IMR-90 (cell line): ENCODE results near the gene PACS1. TPM values are rescaled to one million over a fixed set of nuclear protein-coding genes. Genes with fewer than 3 reads are reported as not detected.

ENCODE experiments used
- ATAC-seq: fragments of 200-7000 bp; cut with Tn5 transposase; 2 replicates; pipeline ENCODE4 v1.9.1; 2020; ENCODE audit warnings: low read depth, mild to moderate bottlenecking, moderate library complexity
- BruUV-seq: library from RNA; stranded (reverse); fragments of 400-500 nt; replicated peaks from 2 replicates; lab custom pipeline; 2021; lab: Mats Ljungman, UMichigan
- CTCF ChIA-PET: fragments of 300-600 bp; formaldehyde crosslinking; extraction: SDS; loops from one replicate; lab custom pipeline; 2021; ENCODE audit warnings: antibody characterized with exemption; lab: Yijun Ruan, JAX
- POLR2A ChIA-PET: fragments of 300-600 bp; sonication (Branson Sonifier 250); formaldehyde crosslinking; loops from one replicate; lab custom pipeline; 2022; ENCODE audit warnings: antibody characterized with exemption; ENCODE audit not compliant: unreplicated experiment; lab: Charles Lee
- DNase-seq: peaks from one replicate; pipeline ENCODE4 v3.0.0; 2013
- H2AFZ ChIP-seq: replicated peaks from 2 replicates; pipeline ENCODE3; 2013; ENCODE audit warnings: low read length, mild to moderate bottlenecking; ENCODE audit not compliant: poor library complexity
- H2AK5ac ChIP-seq: 2 replicates; pipeline ENCODE4 v1.6.1; 2013; ENCODE audit warnings: low read depth, low read length, inconsistent platforms
- H2AK9ac ChIP-seq: replicated peaks from 2 replicates; pipeline ENCODE3; 2013; ENCODE audit warnings: mild to moderate bottlenecking, low read depth, low read length, moderate library complexity; ENCODE audit not compliant: poor library complexity
- H2BK120ac ChIP-seq: 2 replicates; pipeline ENCODE4 v1.6.1; 2013; ENCODE audit warnings: low read depth, low read length, inconsistent platforms
- H2BK15ac ChIP-seq: 3 replicates; pipeline ENCODE4 v1.6.1; 2013; ENCODE audit warnings: low read depth, low read length, inconsistent platforms
- H2BK20ac ChIP-seq: 2 replicates; pipeline ENCODE4 v1.6.1; 2013; ENCODE audit warnings: low read depth, mild to moderate bottlenecking, inconsistent platforms, low read length, moderate library complexity
- H2BK5ac ChIP-seq: 2 replicates; pipeline ENCODE4 v1.6.1; 2013; ENCODE audit warnings: mild to moderate bottlenecking, low read depth, low read length, inconsistent platforms; ENCODE audit not compliant: poor library complexity, severe bottlenecking
- H3K14ac ChIP-seq: replicated peaks from 2 replicates; pipeline ENCODE4 v1.6.1; 2013; ENCODE audit warnings: low read depth, low read length, inconsistent platforms
- H3K18ac ChIP-seq: 2 replicates; pipeline ENCODE4 v1.6.1; 2013; ENCODE audit warnings: low read depth, low read length, control low read depth
- H3K23ac ChIP-seq: 2 replicates; pipeline ENCODE4 v1.6.1; 2013; ENCODE audit warnings: low read depth, low read length, inconsistent platforms
- H3K27ac ChIP-seq: 2 replicates; pipeline ENCODE4 v1.5.1; 2013; ENCODE audit warnings: mild to moderate bottlenecking, control low read depth, low read length; ENCODE audit not compliant: insufficient read depth
- H3K27me3 ChIP-seq: 2 replicates; pipeline ENCODE4 v1.6.1; 2013; ENCODE audit warnings: low read length; ENCODE audit not compliant: control insufficient read depth, insufficient read depth
- H3K36me3 ChIP-seq: 2 replicates; pipeline ENCODE4 v1.6.1; 2013; ENCODE audit warnings: low read length, mixed read lengths; ENCODE audit not compliant: control insufficient read depth, insufficient read depth
- H3K4ac ChIP-seq: 2 replicates; pipeline ENCODE4 v1.6.1; 2013; ENCODE audit warnings: low read depth, low read length, inconsistent platforms
- H3K4me1 ChIP-seq: 2 replicates; pipeline ENCODE4 v1.6.1; 2013; ENCODE audit warnings: low read length, mixed read lengths; ENCODE audit not compliant: control insufficient read depth, insufficient read depth
- H3K4me2 ChIP-seq: 2 replicates; pipeline ENCODE4 v1.6.1; 2013; ENCODE audit warnings: low read depth, mild to moderate bottlenecking, control low read depth, low read length, moderate library complexity
- H3K4me3 ChIP-seq: 2 replicates; pipeline ENCODE4 v1.5.1; 2013; ENCODE audit warnings: low read depth, mild to moderate bottlenecking, control low read depth, low read length, moderate library complexity; ENCODE audit not compliant: insufficient read depth
- H3K56ac ChIP-seq: 2 replicates; pipeline ENCODE4 v1.6.1; 2013; ENCODE audit warnings: low read length, inconsistent platforms; ENCODE audit not compliant: insufficient read depth; ENCODE audit errors: extremely low read depth
- H3K79me1 ChIP-seq, 2 experiments: 2 replicates each; pipeline ENCODE4 v1.6.1; 2013; ENCODE audit warnings: low read length in 2 of 2, inconsistent platforms in 1 of 2, low read depth in 1 of 2
- H3K9ac ChIP-seq: 2 replicates; pipeline ENCODE4 v1.6.1; 2013; ENCODE audit warnings: low read depth, low read length, control low read depth
- H3K9me1 ChIP-seq: 2 replicates; pipeline ENCODE4 v1.6.1; 2013; ENCODE audit warnings: low read length, inconsistent platforms; ENCODE audit not compliant: insufficient read depth
- H3K9me3 ChIP-seq: 2 replicates; pipeline ENCODE4 v1.6.1; 2013; ENCODE audit warnings: low read length; ENCODE audit not compliant: control insufficient read depth, insufficient read depth
- H4K20me1 ChIP-seq: 2 replicates; pipeline ENCODE4 v1.6.1; 2013; ENCODE audit warnings: low read length, inconsistent platforms; ENCODE audit not compliant: insufficient read depth
- H4K5ac ChIP-seq: 2 replicates; pipeline ENCODE4 v1.6.1; 2013; ENCODE audit warnings: mild to moderate bottlenecking, low read depth, low read length, control low read depth
- H4K8ac ChIP-seq, 2 experiments: 2 replicates each; pipeline ENCODE4 v1.6.1; 2013; ENCODE audit warnings: low read depth in 2 of 2, low read length in 2 of 2, control low read depth in 1 of 2, inconsistent platforms in 1 of 2
- H4K91ac ChIP-seq: 2 replicates; pipeline ENCODE4 v1.6.1; 2013; ENCODE audit warnings: low read depth, low read length, inconsistent platforms; ENCODE audit not compliant: insufficient read depth
- BHLHE40 ChIP-seq: fragments of 150-350 bp; IDR thresholded peaks from 2 replicates; pipeline ENCODE4 v1.6.1; 2016; ENCODE audit warnings: mild to moderate bottlenecking, low read depth, low read length
- CEBPB ChIP-seq: IDR thresholded peaks from 2 replicates; pipeline ENCODE4 v1.6.1; 2012; ENCODE audit warnings: low read depth, low read length, improper control_type of control experiment
- ELK1 ChIP-seq: fragments of 150-350 bp; IDR thresholded peaks from 2 replicates; pipeline ENCODE4 v1.6.1; 2016; ENCODE audit warnings: low read depth, mild to moderate bottlenecking, low read length, moderate library complexity, borderline replicate concordance
- MAZ ChIP-seq: IDR thresholded peaks from 2 replicates; pipeline ENCODE4 v1.6.1; 2012; ENCODE audit warnings: low read depth, mild to moderate bottlenecking, low read length, improper control_type of control experiment, moderate library complexity, borderline replicate concordance
- NFE2L2 ChIP-seq: fragments of 150-350 bp; IDR thresholded peaks from 2 replicates; pipeline ENCODE4 v1.6.1; 2016; ENCODE audit warnings: low read depth, mild to moderate bottlenecking, low read length
- RFX5 ChIP-seq: IDR thresholded peaks from 2 replicates; pipeline ENCODE4 v1.8.0; 2012; ENCODE audit warnings: low read depth, mild to moderate bottlenecking, low read length, moderate library complexity
- WGBS, 2 experiments: methylation state at CpG; one replicate each; pipeline versions ENCODE4 v1.1.5 to v1.1.7; 2013; ENCODE audit warnings: missing lambda C conversion rate in 2 of 2; ENCODE audit not compliant: insufficient read length in 1 of 2; ENCODE audit errors: extremely low coverage in 2 of 2; 5-methylcytosine and 5-hydroxymethylcytosine counted together
- dilution Hi-C: fragments of 300-500 bp; cut with HindIII; formaldehyde crosslinking; loops from one replicate; pipeline ENCODE4 v1.14.3; 2018; ENCODE audit warnings: low sequenced_read_pairs; ENCODE audit not compliant: unreplicated experiment
- in situ Hi-C: fragments of 300-500 bp; cut with MboI; formaldehyde crosslinking; loops from 3 replicates; pipeline ENCODE4 v1.14.3; 2019; ENCODE audit warnings: low sequenced_read_pairs, inconsistent platforms, mixed read lengths
- intact Hi-C: fragments of 100-400 bp; cut with micrococcal nuclease; formaldehyde crosslinking; loops from 2 replicates; pipeline ENCODE4 v1.10.0; 2022
- polyA plus RNA-seq, 3 experiments: library from polyadenylated mRNA; depleted of rRNA; stranded (reverse); fragments of >200 nt; gene quantifications; 2 replicates each; pipeline ENCODE4 v1.2.3, GENCODE V29; 2012; ENCODE audit warnings: low replicate concordance in 1 of 3
- total RNA-seq: library from RNA; depleted of rRNA; stranded (reverse); fragments of >200 nt; gene quantifications from 2 replicates; pipeline ENCODE4 v1.2.3, GENCODE V29; 2012

Gene PACS1
- total and polyA plus RNA-seq, 2 of the 4 experiments (the other 2 are of a cell fraction), result 7.3 to 32.0 TPM

- DNase-seq (no peak), ATAC-seq (no peak)
- H3K14ac ChIP-seq, result no peak overlapping the region
- H4K8ac ChIP-seq, result no peak overlapping the region
- no TSS peak for BruUV-seq
- H4K5ac ChIP-seq, result no peak overlapping the region
- no peak overlapping the region for H4K91ac ChIP-seq
- no peak overlapping the region for H3K27ac ChIP-seq
- no peak overlapping the region for H2BK120ac ChIP-seq
- in situ Hi-C loops, result no loop called here
- ChIA-PET CTCF (no interaction called here), POLR2A (no interaction called here)
- no peak overlapping the region for H2AK5ac ChIP-seq
- intact Hi-C loops, result no loop called here
- no peak overlapping the region for H3K9ac ChIP-seq
- H3K36me3 ChIP-seq, result peaks cover 59% of the 10 kb centered on the region
- no peaks in the 10 kb centered on the region for H3K9me1 ChIP-seq
- H3K4me3 ChIP-seq, result no peak overlapping the region
- no peak overlapping the region for H2AK9ac ChIP-seq
- no peaks in the 10 kb centered on the region for H4K20me1 ChIP-seq
- H2BK15ac ChIP-seq, result no peak overlapping the region
- no peak for TF ChIP-seq NFE2L2
- no peak for TF ChIP-seq CEBPB
- no peak for TF ChIP-seq RFX5
- no peak for TF ChIP-seq BHLHE40
- TF ChIP-seq MAZ, result no peak
- no peak for TF ChIP-seq ELK1
- no peaks in the 10 kb centered on the region for H3K4me1 ChIP-seq
- H2BK5ac ChIP-seq, result no peak overlapping the region
- no peak overlapping the region for H2AFZ ChIP-seq
- no peak overlapping the region for H3K56ac ChIP-seq
- 96% methylated on average over 13 of the region's 14 CpGs; no CpG with 5 or more reads in 1 of the 2 experiments for WGBS, 2 experiments
- dilution Hi-C loops, result no loop called here
- no peak overlapping the region for H2BK20ac ChIP-seq
- no peaks in the 10 kb centered on the region for H3K79me1 ChIP-seq
- no peak overlapping the region for H3K4ac ChIP-seq
- no peak overlapping the region for H3K18ac ChIP-seq
- no peak overlapping the region for H3K4me2 ChIP-seq
- H3K27me3 ChIP-seq, result no peaks in the 10 kb centered on the region
- no peaks in the 10 kb centered on the region for H3K9me3 ChIP-seq
- no peak overlapping the region for H3K23ac ChIP-seq
Measured at GRCh38 chr11:66230978-66231377, 160.9 kb downstream of the PACS1 start.
